ENCODE measurements around the gene S100PBP.
"Not testable (repeated sequence)": the region's sequence is repeated elsewhere in the genome, so short reads cannot be mapped to it uniquely, and the experiment has no call there.

Gene S100PBP

GRCh38 chr1:32901823-32902534, 84.5 kb downstream of the S100PBP start:
- no peak for DNase-seq (ENCODE audit: low read depth)

- no peak for DNase-seq (ENCODE audit: low read depth)
These were observed 85.1 kb downstream of the S100PBP start for GRCh38 chr1:32902535-32902920.

GRCh38 chr1:32903991-32904785, 86.7 kb downstream of the S100PBP start:
- DNase-seq (ENCODE audit: low read depth) = no peak

- DNase-seq (ENCODE audit: low read depth) = no peak
These were observed 87.3 kb downstream of the S100PBP start for GRCh38 chr1:32904797-32905196.

- DNase-seq (ENCODE audit: low read depth) = not testable (repeated sequence)
These were observed 88.1 kb downstream of the S100PBP start for GRCh38 chr1:32905588-32905987.

GRCh38 chr1:32906654-32907053, 89.2 kb downstream of the S100PBP start:
- no peak for DNase-seq (ENCODE audit: low read depth)

- DNase-seq (ENCODE audit: low read depth) = no peak
These were observed 90.0 kb downstream of the S100PBP start for GRCh38 chr1:32907435-32907834.

Measured in stimulated activated CD8-positive, alpha-beta memory T cell treated with anti-CD3 and anti-CD28 coated beads, Interleukin-15, amount 100 ng/mL, for 24 hours (primary cell).